ENCODE results near the gene SH2D1A. TPM values are rescaled to one million over a fixed set of nuclear protein-coding genes. Genes with fewer than 3 reads are reported as not detected.

The SH2D1A gene
- total and polyA plus RNA-seq, 10 of the 15 experiments (the other 5 are each of a cell fraction or from before 2014, with no cell fraction given): 0.33 to 8.8 (median 0.54) TPM; not detected in 1

DNA sequence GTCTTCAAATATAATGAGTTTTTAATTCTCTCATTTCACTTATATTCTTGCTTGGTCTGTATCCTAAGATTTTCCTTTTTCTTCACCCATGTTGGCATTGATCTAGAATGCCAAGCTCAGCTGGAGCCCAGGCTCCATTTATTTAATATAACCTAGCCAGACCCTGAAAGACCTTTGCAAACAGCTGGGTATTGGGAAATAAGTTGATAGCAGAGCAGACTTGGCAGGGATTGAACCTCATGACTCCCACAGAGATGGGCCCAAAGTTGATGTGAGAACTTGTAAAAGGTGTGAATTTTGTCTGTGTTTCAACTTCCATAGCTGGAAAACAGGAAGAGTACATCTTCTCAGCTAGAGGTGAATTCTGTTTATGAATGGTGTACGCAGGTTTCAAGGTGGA lies 59.5 kb downstream of the SH2D1A start:
- Histone ChIP-seq H3K36me3 (ENCODE audit: control insufficient read depth in 2 of 2, insufficient read depth in 2 of 2, low read length in 1 of 2) (no peaks in the 10 kb centered on the region), H3K27ac (ENCODE audit: control insufficient read depth, insufficient read depth) (no peak overlapping the region), H3K4me1 (ENCODE audit: control insufficient read depth, insufficient read depth, low read length) (no peaks in the 10 kb centered on the region), H4K20me1 (ENCODE audit: control insufficient read depth, insufficient read depth) (no peaks in the 10 kb centered on the region), H3K4me2 (ENCODE audit: control insufficient read depth, insufficient read depth) (no peak overlapping the region), H3K4me3 (no peak overlapping the region), H2AFZ (ENCODE audit: control insufficient read depth, low read depth, low read length) (no peak overlapping the region), H3K79me2 (ENCODE audit: control insufficient read depth, insufficient read depth, low read length) (no peaks in the 10 kb centered on the region), H3K9ac (ENCODE audit: control insufficient read depth, insufficient read depth, low read length) (no peak overlapping the region), H3K27me3 (replicated peaks in 1 of 2; ENCODE audit: control insufficient read depth in 2 of 2, insufficient read depth in 2 of 2, low read length in 1 of 2) (no peaks in the 10 kb centered on the region; a peak in 1 of 4 replicates), H3K9me3 (replicated peaks; ENCODE audit: control insufficient read depth, insufficient read depth, low read length) (no peaks in the 10 kb centered on the region)
- intact Hi-C loops (cut with micrococcal nuclease; ENCODE audit: unreplicated experiment): loop anchor here (5.0 kb wide), 1 partner anchor 726 kb away; no protein-coding TSS in a partner anchor
- no TSS peak for BruUV-seq (replicated peaks)
- in situ Hi-C loops (cut with MboI): loop anchor here (25.0 kb wide), 1 partner anchor 731 kb away; no protein-coding TSS in a partner anchor
- DNase-seq (ENCODE audit: low read depth, low spot score) (no peak), ATAC-seq (no peak), FAIRE-seq (no peak)
- ChIA-PET SMC1A (ENCODE audit: uncharacterized antibody, unreplicated experiment) (interaction anchor here (0.8 to 4.3 kb wide), 13 partner anchors 11 to 957 kb away, joined by 3 to 36 read pairs (median 4); no protein-coding TSS in a partner anchor), CTCF (interaction anchor here (0.6 to 5.1 kb wide), 15 partner anchors 9 to 726 kb away, joined by 3 to 41 read pairs (median 4); no protein-coding TSS in a partner anchor), RAD21 (ENCODE audit: unreplicated experiment) (interaction anchor here (0.7 to 2.5 kb wide), 10 partner anchors 9 to 748 kb away, joined by 3 to 24 read pairs (median 3); no protein-coding TSS in a partner anchor), POLR2A (no interaction called here)
- TF ChIP-seq MTA3 (IDR thresholded peaks at IDR 0.05; ENCODE audit: borderline replicate concordance, low read length): no peak
- TF ChIP-seq RELA (IDR thresholded peaks at IDR 0.05; ENCODE audit: borderline replicate concordance, partially characterized antibody): no peak
- 63% methylated on average over 1 of the region's 1 CpG for WGBS (ENCODE audit: insufficient coverage, insufficient replicate concordance, low lambda C conversion rate, missing lambda C conversion rate)

DNA sequence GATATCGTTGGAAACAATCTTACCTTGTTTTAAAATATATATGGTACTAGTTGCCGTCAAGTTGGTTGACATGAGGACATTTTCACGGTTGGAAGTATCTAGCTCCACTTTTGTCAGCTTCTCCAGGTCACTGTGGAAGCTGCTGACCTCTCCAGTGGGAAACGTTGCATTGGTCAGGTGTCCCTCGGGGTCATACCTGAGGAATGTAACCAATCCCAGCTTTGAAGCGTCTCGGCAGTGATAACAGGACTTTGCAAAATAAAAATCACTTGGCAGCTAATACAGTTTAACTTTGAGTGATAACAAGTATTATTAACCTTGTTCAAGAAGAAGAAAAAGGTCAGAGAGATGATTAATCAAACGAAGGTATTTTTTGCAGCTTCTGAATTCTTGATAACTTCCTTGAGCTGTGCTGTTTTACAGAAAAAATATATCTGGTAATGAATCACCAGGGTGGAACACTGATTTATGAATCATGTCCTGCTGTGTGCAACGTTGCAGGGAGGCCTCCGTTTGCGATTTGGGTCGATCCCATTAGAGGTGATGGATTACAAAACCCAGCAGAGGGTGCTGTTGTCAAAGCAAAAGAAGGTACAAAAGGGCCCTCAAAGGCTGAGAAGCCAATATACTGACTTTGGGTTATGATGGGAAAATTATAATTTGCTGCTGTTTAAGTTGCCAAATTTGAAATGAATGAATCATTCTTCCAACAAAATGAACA lies 60.1 kb downstream of the SH2D1A start:
- no peaks in the 10 kb centered on the region; a peak in 1 of 4 replicates for H3K27me3 ChIP-seq (replicated peaks in 1 of 2; ENCODE audit: control insufficient read depth in 2 of 2, insufficient read depth in 2 of 2, low read length in 1 of 2)
- no TSS peak for BruUV-seq (replicated peaks)
- FAIRE-seq (no peak), ATAC-seq (peak; percentile 97), DNase-seq (ENCODE audit: low read depth, low spot score) (no peak)
- no peaks in the 10 kb centered on the region for H3K4me1 ChIP-seq (ENCODE audit: control insufficient read depth, insufficient read depth, low read length)
- H3K36me3 ChIP-seq (ENCODE audit: control insufficient read depth in 2 of 2, insufficient read depth in 2 of 2, low read length in 1 of 2): no peaks in the 10 kb centered on the region
- TF ChIP-seq, protein P1, sequence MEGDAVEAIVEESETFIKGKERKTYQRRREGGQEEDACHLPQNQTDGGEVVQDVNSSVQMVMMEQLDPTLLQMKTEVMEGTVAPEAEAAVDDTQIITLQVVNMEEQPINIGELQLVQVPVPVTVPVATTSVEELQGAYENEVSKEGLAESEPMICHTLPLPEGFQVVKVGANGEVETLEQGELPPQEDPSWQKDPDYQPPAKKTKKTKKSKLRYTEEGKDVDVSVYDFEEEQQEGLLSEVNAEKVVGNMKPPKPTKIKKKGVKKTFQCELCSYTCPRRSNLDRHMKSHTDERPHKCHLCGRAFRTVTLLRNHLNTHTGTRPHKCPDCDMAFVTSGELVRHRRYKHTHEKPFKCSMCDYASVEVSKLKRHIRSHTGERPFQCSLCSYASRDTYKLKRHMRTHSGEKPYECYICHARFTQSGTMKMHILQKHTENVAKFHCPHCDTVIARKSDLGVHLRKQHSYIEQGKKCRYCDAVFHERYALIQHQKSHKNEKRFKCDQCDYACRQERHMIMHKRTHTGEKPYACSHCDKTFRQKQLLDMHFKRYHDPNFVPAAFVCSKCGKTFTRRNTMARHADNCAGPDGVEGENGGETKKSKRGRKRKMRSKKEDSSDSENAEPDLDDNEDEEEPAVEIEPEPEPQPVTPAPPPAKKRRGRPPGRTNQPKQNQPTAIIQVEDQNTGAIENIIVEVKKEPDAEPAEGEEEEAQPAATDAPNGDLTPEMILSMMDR (IDR thresholded peaks at IDR 0.05 in 2 of 3, conservative IDR thresholded peaks at IDR 0.05 in 1 of 3; ENCODE audit: control insufficient read depth in 2 of 3, extremely low read depth in 1 of 3, insufficient read depth in 1 of 3, low read depth in 3 of 3, low read length in 3 of 3): peak; percentile 46 to 79 (median 46); a peak in 5 of 6 replicates
- no peak for TF ChIP-seq NBN (IDR thresholded peaks at IDR 0.05)
- peak; percentile 76 for TF ChIP-seq SMC3 (IDR thresholded peaks at IDR 0.05; ENCODE audit: borderline replicate concordance, low read length)
- TF ChIP-seq, protein P2, sequence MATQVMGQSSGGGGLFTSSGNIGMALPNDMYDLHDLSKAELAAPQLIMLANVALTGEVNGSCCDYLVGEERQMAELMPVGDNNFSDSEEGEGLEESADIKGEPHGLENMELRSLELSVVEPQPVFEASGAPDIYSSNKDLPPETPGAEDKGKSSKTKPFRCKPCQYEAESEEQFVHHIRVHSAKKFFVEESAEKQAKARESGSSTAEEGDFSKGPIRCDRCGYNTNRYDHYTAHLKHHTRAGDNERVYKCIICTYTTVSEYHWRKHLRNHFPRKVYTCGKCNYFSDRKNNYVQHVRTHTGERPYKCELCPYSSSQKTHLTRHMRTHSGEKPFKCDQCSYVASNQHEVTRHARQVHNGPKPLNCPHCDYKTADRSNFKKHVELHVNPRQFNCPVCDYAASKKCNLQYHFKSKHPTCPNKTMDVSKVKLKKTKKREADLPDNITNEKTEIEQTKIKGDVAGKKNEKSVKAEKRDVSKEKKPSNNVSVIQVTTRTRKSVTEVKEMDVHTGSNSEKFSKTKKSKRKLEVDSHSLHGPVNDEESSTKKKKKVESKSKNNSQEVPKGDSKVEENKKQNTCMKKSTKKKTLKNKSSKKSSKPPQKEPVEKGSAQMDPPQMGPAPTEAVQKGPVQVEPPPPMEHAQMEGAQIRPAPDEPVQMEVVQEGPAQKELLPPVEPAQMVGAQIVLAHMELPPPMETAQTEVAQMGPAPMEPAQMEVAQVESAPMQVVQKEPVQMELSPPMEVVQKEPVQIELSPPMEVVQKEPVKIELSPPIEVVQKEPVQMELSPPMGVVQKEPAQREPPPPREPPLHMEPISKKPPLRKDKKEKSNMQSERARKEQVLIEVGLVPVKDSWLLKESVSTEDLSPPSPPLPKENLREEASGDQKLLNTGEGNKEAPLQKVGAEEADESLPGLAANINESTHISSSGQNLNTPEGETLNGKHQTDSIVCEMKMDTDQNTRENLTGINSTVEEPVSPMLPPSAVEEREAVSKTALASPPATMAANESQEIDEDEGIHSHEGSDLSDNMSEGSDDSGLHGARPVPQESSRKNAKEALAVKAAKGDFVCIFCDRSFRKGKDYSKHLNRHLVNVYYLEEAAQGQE (IDR thresholded peaks at IDR 0.05; ENCODE audit: low read depth, low read length): no peak
- TF ChIP-seq RAD21 (IDR thresholded peaks at IDR 0.05; ENCODE audit: insufficient read depth, low read depth, low read length): peak; percentile 84
- no peak overlapping the region for H3K4me3 ChIP-seq
- ChIA-PET RAD21 (ENCODE audit: unreplicated experiment) (interaction anchor here (0.7 to 2.5 kb wide), 13 partner anchors 9 to 747 kb away, joined by 3 to 24 read pairs (median 3); no protein-coding TSS in a partner anchor), POLR2A (interaction anchor here (1.0 kb wide), 1 partner anchor 141 kb away, joined by 3 read pairs; no protein-coding TSS in a partner anchor), SMC1A (ENCODE audit: uncharacterized antibody, unreplicated experiment) (interaction anchor here (0.8 to 4.3 kb wide), 17 partner anchors 9 to 956 kb away, joined by 3 to 36 read pairs (median 4); no protein-coding TSS in a partner anchor), CTCF (interaction anchor here (0.6 to 5.1 kb wide), 17 partner anchors 10 to 1737 kb away, joined by 3 to 41 read pairs (median 4); no protein-coding TSS in a partner anchor)
- intact Hi-C loops (cut with micrococcal nuclease; ENCODE audit: unreplicated experiment): loop anchor here (5.0 kb wide), 1 partner anchor 726 kb away; no protein-coding TSS in a partner anchor
- 2% methylated on average over 12 of the region's 12 CpGs for WGBS (ENCODE audit: insufficient coverage, insufficient replicate concordance, low lambda C conversion rate, missing lambda C conversion rate)
- H4K20me1 ChIP-seq (ENCODE audit: control insufficient read depth, insufficient read depth): no peaks in the 10 kb centered on the region
- H3K9ac ChIP-seq (ENCODE audit: control insufficient read depth, insufficient read depth, low read length): no peak overlapping the region
- H3K9me3 ChIP-seq (replicated peaks; ENCODE audit: control insufficient read depth, insufficient read depth, low read length): no peaks in the 10 kb centered on the region
- H3K27ac ChIP-seq (ENCODE audit: control insufficient read depth, insufficient read depth): no peak overlapping the region
- in situ Hi-C loops (cut with MboI): loop anchor here (25.0 kb wide), 1 partner anchor 731 kb away; no protein-coding TSS in a partner anchor
- no peak overlapping the region for H2AFZ ChIP-seq (ENCODE audit: control insufficient read depth, low read depth, low read length)
- no peak overlapping the region for H3K4me2 ChIP-seq (ENCODE audit: control insufficient read depth, insufficient read depth)
- no peaks in the 10 kb centered on the region for H3K79me2 ChIP-seq (ENCODE audit: control insufficient read depth, insufficient read depth, low read length)
